ENCODE results near the gene CDKN1C.

GRCh38 chr11:2902784-2903671, 17.5 kb upstream of the CDKN1C start:
- TF ChIP-seq CTCF (IDR thresholded peaks at IDR 0.05; ENCODE audit: insufficient read depth, low read length, poor library complexity, severe bottlenecking) (no peak), EZH2phosphoT487 (conservative IDR thresholded peaks at IDR 0.05; ENCODE audit: low read length) (no peak)
